Measurements from ENCODE around the gene SH3BP4.

The SH3BP4 gene

DNA sequence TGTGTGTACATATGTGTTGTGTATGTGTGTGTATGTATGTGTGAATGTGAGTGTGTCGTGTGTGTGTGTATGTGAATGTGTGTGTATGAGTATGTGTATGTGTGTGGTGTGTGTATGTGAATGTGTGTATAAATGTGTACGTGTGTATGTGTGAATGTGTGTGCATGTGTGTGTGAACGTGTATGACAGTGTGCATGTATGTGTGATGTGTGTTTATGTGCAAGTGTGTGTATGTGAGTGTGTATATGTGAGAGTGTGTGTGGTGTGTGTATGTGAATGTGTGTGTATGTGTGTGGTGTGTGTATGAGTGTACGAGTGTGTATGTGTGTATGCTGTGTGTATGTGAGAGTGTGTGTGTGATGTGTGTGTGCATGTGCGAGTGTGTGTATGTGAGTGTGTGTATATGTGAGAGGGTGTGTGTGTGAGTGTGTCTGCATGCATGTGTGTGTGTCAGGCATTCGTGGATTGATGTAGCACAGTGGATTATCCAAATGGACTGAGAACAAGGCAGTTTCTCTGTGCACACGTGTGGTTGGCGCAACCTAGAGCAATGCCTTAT is 127.2 kb downstream of the SH3BP4 start:
- TF ChIP-seq, protein P1, sequence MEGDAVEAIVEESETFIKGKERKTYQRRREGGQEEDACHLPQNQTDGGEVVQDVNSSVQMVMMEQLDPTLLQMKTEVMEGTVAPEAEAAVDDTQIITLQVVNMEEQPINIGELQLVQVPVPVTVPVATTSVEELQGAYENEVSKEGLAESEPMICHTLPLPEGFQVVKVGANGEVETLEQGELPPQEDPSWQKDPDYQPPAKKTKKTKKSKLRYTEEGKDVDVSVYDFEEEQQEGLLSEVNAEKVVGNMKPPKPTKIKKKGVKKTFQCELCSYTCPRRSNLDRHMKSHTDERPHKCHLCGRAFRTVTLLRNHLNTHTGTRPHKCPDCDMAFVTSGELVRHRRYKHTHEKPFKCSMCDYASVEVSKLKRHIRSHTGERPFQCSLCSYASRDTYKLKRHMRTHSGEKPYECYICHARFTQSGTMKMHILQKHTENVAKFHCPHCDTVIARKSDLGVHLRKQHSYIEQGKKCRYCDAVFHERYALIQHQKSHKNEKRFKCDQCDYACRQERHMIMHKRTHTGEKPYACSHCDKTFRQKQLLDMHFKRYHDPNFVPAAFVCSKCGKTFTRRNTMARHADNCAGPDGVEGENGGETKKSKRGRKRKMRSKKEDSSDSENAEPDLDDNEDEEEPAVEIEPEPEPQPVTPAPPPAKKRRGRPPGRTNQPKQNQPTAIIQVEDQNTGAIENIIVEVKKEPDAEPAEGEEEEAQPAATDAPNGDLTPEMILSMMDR (IDR thresholded peaks at IDR 0.05; ENCODE audit: low read depth, low read length, missing control alignments): no peak
- DNase-seq (ENCODE audit: low read depth): no peak
- H3K4me3 ChIP-seq (ENCODE audit: low read depth, low read length): no peak overlapping the region

DNA sequence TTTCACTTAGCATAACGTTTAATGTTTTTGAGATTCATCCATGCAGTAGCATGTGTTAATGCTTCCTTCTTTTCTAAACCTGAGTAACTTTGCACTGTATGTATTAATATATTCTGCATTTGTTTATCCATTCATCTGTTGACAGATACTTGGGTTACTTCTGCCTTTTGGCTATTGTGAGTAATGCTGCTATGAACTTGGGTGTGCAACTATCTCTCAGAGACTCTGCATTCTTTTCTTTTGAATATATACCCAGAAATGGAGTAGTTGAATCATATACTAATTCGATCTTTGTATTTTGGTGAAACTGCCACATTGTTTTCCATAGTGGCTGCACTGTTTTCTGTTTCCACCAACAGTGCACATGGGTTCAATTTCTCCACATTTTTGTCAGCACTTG is 128.3 kb downstream of the SH3BP4 start:
- no peak for DNase-seq (ENCODE audit: low read depth)
- TF ChIP-seq, protein P1 (IDR thresholded peaks at IDR 0.05; ENCODE audit: low read depth, low read length, missing control alignments): no peak
- H3K4me3 ChIP-seq (ENCODE audit: low read depth, low read length): no peak overlapping the region

DNA sequence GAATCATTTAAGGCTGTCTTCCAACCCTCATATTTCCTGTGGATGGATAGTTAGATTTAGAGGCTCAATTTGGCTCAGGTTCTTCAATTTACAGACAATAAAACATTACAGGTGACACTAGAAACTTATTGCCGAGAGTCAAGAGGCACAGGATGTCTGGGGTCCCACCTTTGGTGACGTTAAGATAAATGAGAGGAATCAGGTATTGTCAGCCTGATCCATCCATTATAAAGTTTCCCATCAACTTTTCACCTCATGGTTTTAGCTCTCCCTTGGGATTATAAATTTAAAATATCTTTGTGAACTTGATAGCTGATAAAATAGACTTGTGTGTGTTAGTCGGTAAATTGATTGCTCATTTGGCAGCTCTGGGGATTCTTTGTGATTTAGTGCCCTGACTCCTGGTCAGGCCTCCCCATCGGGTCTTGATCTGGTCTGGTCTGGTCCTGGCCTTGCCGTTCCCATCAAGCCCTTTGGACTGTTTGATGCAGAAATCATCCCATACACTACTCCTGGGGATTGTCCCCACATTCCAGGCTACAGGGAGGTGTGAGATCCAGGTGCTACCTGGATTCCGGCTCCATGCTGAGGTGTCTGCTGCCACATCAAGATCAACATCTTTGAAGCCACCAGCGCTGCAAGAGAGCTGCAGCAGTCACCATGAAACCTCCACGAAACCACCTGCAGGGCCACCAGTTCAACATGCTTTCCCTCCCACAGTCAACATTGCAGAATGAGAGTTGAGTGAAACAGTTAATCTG is 130.9 kb downstream of the SH3BP4 start:
- no peak for DNase-seq (ENCODE audit: low read depth)
- H3K4me3 ChIP-seq (ENCODE audit: low read depth, low read length): no peak overlapping the region
- TF ChIP-seq, protein P1 (IDR thresholded peaks at IDR 0.05; ENCODE audit: low read depth, low read length, missing control alignments): no peak

DNA sequence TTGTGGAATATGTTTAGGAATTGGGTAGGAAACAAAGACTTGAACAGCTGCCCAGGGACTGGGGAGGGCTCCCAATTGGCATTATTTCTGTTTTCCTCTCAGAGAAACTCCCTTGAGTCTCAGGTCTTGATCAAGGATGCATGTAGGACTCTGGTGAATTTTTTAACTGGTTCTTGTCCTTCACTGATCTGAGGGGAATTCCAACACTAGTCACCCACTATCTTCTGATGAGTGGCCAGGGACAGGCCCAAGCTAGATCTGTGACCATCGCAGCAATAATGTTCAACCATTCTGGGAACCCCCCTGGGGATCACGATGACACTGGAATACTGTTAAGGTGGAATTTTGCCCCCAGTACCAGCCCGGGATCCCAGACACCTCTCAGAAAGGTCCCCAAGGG is 132.0 kb downstream of the SH3BP4 start:
- TF ChIP-seq, protein P1 (IDR thresholded peaks at IDR 0.05; ENCODE audit: low read depth, low read length, missing control alignments): no peak
- H3K4me3 ChIP-seq (ENCODE audit: low read depth, low read length): no peak overlapping the region
- DNase-seq (ENCODE audit: low read depth): no peak

DNA sequence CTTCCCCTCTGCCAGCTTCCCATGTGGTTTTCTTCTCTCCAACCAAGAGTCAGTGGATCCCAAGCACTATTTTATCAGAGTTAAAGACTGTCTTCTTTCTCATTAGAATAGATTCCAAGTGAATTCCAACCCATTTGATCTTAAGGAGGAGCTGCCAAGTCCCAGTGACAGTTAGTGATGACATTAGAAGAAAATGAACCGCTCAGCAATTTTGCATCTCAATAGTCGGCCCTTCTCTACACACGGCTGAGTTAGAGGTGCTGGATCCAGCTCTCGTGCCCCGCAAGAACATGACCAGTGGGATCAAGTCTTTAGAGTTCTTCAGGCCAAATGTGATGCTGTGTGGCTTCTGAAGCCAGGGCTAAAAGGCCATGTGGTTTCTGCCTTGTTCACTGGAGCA is 132.6 kb downstream of the SH3BP4 start:
- DNase-seq (ENCODE audit: low read depth): no peak
- H3K4me3 ChIP-seq (ENCODE audit: low read depth, low read length): no peak overlapping the region
- TF ChIP-seq, protein P1 (IDR thresholded peaks at IDR 0.05; ENCODE audit: low read depth, low read length, missing control alignments): no peak

DNA sequence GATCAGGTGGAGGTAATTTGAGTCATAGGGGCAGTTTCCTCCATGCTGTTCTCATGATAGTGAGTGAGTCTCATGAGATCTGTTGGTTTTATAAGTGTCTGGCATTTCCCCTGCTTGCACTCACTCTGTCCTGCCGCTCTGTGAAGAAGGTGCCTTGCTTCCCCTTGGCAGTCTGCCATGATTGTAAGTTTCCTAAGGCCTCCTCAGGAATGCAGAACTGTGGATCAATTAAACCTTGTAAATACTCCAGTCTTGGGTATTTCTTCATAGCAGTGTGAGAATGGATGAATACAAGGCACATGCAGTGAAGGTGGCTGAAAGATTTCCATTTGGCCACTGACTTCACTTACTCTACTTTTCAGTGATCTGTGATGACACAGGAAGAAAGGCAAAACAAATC is 133.7 kb downstream of the SH3BP4 start:
- no peak for DNase-seq (ENCODE audit: low read depth)
- H3K4me3 ChIP-seq (ENCODE audit: low read depth, low read length): no peak overlapping the region
- TF ChIP-seq, protein P1 (IDR thresholded peaks at IDR 0.05; ENCODE audit: low read depth, low read length, missing control alignments): no peak

Measured in GM12864 (cell line).